ENCODE data around the gene TPSG1. TPM values are rescaled to one million over a fixed set of nuclear protein-coding genes. Genes with fewer than 3 reads are reported as not detected.

Gene TPSG1
- total RNA-seq: not detected
- not detected for polyA plus RNA-seq (2013, experiment 1 of 2)
- polyA plus RNA-seq (2013, experiment 2 of 2): not detected
- long read RNA-seq, experiment 1: 0 reads
- long read RNA-seq, experiment 2: 0 reads
- long read RNA-seq, experiment 3: 0 reads
- long read RNA-seq, experiment 4: 0 reads

- no peaks in the 10 kb centered on the region for H3K27me3 ChIP-seq (ENCODE audit: control insufficient read depth, insufficient read depth, low read length, poor library complexity, severe bottlenecking)
- DNase-seq: no peak
- H3K4me1 ChIP-seq (ENCODE audit: control insufficient read depth, insufficient read depth, low read length): no peaks in the 10 kb centered on the region
- H3K4me3 ChIP-seq (ENCODE audit: low read length): no peak within 1 kb of the TSS
- no peak within 1 kb of the TSS for H3K27ac Mint-ChIP-seq
- no peak within 1 kb of the TSS for H3K27ac ChIP-seq (ENCODE audit: low read depth, low read length)
- TF ChIP-seq, protein P1, sequence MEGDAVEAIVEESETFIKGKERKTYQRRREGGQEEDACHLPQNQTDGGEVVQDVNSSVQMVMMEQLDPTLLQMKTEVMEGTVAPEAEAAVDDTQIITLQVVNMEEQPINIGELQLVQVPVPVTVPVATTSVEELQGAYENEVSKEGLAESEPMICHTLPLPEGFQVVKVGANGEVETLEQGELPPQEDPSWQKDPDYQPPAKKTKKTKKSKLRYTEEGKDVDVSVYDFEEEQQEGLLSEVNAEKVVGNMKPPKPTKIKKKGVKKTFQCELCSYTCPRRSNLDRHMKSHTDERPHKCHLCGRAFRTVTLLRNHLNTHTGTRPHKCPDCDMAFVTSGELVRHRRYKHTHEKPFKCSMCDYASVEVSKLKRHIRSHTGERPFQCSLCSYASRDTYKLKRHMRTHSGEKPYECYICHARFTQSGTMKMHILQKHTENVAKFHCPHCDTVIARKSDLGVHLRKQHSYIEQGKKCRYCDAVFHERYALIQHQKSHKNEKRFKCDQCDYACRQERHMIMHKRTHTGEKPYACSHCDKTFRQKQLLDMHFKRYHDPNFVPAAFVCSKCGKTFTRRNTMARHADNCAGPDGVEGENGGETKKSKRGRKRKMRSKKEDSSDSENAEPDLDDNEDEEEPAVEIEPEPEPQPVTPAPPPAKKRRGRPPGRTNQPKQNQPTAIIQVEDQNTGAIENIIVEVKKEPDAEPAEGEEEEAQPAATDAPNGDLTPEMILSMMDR (conservative IDR thresholded peaks at IDR 0.05): no peak
- peaks cover 8% of the 10 kb centered on the region for H3K27me3 Mint-ChIP-seq (ENCODE audit: insufficient read depth)
- H3K4me1 Mint-ChIP-seq: no peaks in the 10 kb centered on the region
- H3K4me3 Mint-ChIP-seq: no peak within 1 kb of the TSS
- H3K36me3 ChIP-seq (ENCODE audit: control insufficient read depth, insufficient read depth, low read length): no peaks in the 10 kb centered on the region
- H3K9ac ChIP-seq (ENCODE audit: extremely low read depth, low read length, poor library complexity, severe bottlenecking): no peak within 1 kb of the TSS
- no peaks in the 10 kb centered on the region for H3K9me3 ChIP-seq (ENCODE audit: control insufficient read depth, low read length)
- H3K9me3 Mint-ChIP-seq: no peaks in the 10 kb centered on the region
- peaks cover 7% of the 10 kb centered on the region for H3K36me3 Mint-ChIP-seq (ENCODE audit: low read depth)
- WGBS, 2 experiments (ENCODE audit: insufficient coverage in 1 of 2, insufficient read length in 1 of 2): 81 to 86% methylated on average over 5 to 10 of the region's 10 CpGs
Measured at GRCh38 chr16:1225051-1225451, at the start of gene TPSG1. TSS of gene TPSG1 (minus strand) at chr16:1225268. CDS start at chr16:1225252, 16 bp downstream.

GRCh38 chr16:1274767-1275166 lies 49.7 kb upstream of the TPSG1 start:
- no peaks in the 10 kb centered on the region for H3K36me3 ChIP-seq (ENCODE audit: control insufficient read depth, insufficient read depth, low read length)
- DNase-seq: no peak
- Mint-ChIP-seq H3K36me3 (ENCODE audit: low read depth) (no peaks in the 10 kb centered on the region), H3K27ac (no peak overlapping the region), H3K4me3 (no peak overlapping the region), H3K27me3 (ENCODE audit: insufficient read depth) (peaks cover 9% of the 10 kb centered on the region), H3K9me3 (no peaks in the 10 kb centered on the region), H3K4me1 (peaks cover 2% of the 10 kb centered on the region)
- no peak overlapping the region for H3K27ac ChIP-seq (ENCODE audit: low read depth, low read length)
- 88% methylated on average over 1 of the region's 7 CpGs; no CpG with 5 or more reads in 1 of the 2 experiments for WGBS, 2 experiments (ENCODE audit: insufficient coverage in 1 of 2, insufficient read length in 1 of 2)
- TF ChIP-seq, protein P1 (conservative IDR thresholded peaks at IDR 0.05): no peak
- no peak overlapping the region for H3K9ac ChIP-seq (ENCODE audit: extremely low read depth, low read length, poor library complexity, severe bottlenecking)
- no peaks in the 10 kb centered on the region for H3K9me3 ChIP-seq (ENCODE audit: control insufficient read depth, low read length)
- peaks cover 8% of the 10 kb centered on the region for H3K27me3 ChIP-seq (ENCODE audit: control insufficient read depth, insufficient read depth, low read length, poor library complexity, severe bottlenecking)
- no peak overlapping the region for H3K4me3 ChIP-seq (ENCODE audit: low read length)
- H3K4me1 ChIP-seq (ENCODE audit: control insufficient read depth, insufficient read depth, low read length): no peaks in the 10 kb centered on the region

DNA sequence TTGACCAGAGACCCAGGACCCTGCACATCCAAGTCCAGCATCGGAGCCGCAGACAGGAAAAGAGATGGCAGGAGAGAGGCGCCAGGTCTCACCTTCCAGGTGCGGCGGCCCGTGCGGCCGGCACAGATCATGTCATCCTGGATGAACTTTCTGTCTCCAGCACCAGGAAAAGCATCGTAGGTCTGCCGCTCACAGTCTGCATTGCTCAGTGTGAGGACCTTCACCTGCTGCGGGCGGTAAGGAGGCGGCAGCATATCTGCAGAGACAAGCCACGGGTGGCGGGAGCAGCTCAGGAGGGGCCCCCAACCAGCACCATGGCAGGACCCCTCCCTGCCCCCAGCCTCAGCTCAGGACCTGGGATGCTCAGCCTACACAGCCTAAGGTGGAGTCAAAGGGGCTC lies 48.7 kb upstream of the TPSG1 start:
- 82 to 92% methylated on average over 14 to 15 of the region's 15 CpGs for WGBS, 2 experiments (ENCODE audit: insufficient coverage in 1 of 2, insufficient read length in 1 of 2)
- Mint-ChIP-seq H3K27me3 (ENCODE audit: insufficient read depth) (peaks cover 9% of the 10 kb centered on the region), H3K27ac (no peak overlapping the region), H3K4me3 (no peak overlapping the region), H3K36me3 (ENCODE audit: low read depth) (no peaks in the 10 kb centered on the region), H3K9me3 (no peaks in the 10 kb centered on the region), H3K4me1 (peaks cover 2% of the 10 kb centered on the region)
- TF ChIP-seq, protein P1 (conservative IDR thresholded peaks at IDR 0.05): no peak
- no peaks in the 10 kb centered on the region for H3K36me3 ChIP-seq (ENCODE audit: control insufficient read depth, insufficient read depth, low read length)
- DNase-seq: no peak
- H3K4me1 ChIP-seq (ENCODE audit: control insufficient read depth, insufficient read depth, low read length): no peaks in the 10 kb centered on the region
- no peak overlapping the region for H3K9ac ChIP-seq (ENCODE audit: extremely low read depth, low read length, poor library complexity, severe bottlenecking)
- H3K27ac ChIP-seq (ENCODE audit: low read depth, low read length): no peak overlapping the region
- peaks cover 8% of the 10 kb centered on the region for H3K27me3 ChIP-seq (ENCODE audit: control insufficient read depth, insufficient read depth, low read length, poor library complexity, severe bottlenecking)
- H3K4me3 ChIP-seq (ENCODE audit: low read length): no peak overlapping the region
- H3K9me3 ChIP-seq (ENCODE audit: control insufficient read depth, low read length): no peaks in the 10 kb centered on the region

All from endodermal cell (in vitro differentiated cells).